OCI-M2 (cell line): ENCODE measurements around the gene ST3GAL3.

Source experiments
- DNase-seq: peaks from one replicate; lab custom pipeline; 2025; ENCODE audit not compliant: unreplicated experiment; lab: John Stamatoyannopoulos, UW

The ST3GAL3 gene

DNA sequence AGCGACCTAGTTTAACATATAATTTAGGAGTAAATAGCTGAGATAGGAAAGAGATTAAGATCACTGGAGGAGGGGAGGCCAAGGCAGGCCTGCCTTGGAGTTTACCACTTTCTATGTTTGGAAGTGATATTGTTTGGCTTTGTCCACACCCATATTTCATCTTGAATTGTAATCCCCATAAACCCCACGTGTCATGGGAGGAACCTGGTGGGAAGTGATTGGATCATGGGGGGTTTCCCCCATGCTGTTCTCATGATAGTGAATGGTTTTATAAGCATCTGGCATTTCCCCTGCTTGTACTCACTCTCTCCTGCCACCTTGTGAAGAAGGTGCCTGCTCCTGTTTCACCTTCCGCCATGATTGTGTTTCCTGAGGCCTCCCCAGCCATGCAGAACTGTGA, 168.0 kb downstream of the ST3GAL3 start:
- DNase-seq: no peak

DNA sequence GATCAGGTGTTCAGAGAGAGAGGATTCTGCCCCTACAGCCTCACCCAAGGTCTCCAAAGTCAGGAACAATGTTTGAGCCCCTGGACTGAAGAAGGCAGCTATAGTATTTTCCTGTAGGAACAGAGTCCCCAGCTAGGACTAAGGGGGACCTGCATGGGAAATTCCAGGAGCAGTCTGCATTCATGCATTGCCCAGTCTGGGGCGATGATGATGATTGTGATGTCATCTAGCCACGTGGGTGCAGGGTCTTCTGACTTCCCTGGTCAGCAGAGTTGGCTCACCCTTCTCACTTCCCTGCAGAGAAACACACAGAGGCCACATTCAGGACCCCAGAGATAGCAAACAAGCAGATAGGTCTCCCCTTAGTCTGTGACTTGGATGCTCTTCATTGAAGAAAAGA, 169.8 kb downstream of the ST3GAL3 start:
- DNase-seq: no peak

DNA sequence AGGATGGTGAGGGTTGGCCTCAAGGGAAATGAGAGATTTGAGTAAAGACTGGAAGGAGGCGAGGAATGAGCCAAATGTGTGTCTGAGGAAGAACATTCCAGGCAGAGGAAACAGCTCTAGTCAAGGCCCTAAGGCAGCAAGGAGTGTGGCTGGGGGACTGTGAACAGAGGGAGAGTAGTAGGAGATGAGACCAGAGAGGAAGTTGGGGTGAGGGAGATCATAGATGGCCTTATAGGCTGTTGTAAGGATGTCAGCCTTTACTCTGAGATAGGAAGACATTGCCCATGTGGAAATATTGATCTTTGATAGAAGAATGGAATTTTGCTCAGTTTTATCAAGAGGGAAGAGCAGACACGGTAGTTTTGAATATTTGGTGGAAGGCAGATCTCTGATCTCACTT, 171.1 kb downstream of the ST3GAL3 start:
- DNase-seq: no peak

DNA sequence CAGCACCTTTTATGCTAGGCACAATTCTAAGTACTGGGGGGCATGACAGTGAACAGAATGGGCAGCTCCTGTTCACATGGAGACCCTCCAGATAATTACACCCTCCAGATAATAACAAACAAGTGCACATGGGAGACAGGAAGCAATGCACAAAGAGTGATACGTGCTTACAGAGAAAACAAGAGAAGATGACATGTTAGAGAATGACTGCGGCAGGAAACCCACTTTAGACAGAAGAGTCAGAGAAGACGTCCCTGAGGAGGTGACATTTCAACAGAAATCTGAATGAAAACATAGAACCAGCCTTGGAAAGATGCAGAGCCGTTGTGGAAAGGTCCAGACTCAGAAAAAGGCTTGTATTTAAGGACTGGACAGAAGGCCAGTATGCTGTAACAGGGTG, 171.5 kb downstream of the ST3GAL3 start:
- DNase-seq: no peak

DNA sequence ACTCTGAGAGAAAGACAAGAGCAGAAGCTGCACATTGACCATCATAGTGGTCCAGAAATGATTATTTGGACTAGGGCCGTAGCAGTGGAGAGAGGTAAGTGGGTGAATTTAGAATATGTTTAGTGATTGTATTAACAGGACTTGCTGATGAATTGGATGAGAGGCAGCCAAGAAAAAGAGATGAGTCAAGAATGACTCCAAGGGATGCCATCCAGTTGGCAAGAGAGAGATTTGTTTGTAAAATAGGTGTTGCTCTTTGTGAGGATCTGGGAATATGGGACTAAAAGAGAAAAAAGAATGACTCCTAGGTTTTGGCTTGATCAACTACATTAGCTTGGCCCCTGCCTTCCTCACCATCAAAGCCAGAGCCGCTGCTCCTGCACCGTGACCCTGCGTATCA, 172.1 kb downstream of the ST3GAL3 start:
- no peak for DNase-seq

DNA sequence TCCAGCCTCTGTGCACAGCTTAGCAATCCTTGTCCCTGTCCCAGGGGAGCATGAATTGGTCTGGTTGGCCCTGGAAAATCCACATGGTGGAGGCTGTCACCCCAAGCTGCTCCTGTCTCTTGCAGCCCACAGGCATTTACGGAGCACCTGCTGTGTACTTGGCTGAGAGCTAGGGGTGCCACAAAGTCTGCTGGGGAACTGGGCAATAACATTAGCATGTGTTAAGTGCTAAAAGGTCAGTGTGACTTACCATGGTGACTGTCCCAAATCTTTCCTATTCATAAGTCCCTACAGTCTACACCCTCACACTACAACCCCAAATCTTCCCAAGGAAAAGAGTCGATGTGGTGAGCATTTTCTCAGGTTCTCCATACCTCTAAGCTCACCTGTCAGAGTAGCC, 172.7 kb downstream of the ST3GAL3 start:
- DNase-seq: no peak

DNA sequence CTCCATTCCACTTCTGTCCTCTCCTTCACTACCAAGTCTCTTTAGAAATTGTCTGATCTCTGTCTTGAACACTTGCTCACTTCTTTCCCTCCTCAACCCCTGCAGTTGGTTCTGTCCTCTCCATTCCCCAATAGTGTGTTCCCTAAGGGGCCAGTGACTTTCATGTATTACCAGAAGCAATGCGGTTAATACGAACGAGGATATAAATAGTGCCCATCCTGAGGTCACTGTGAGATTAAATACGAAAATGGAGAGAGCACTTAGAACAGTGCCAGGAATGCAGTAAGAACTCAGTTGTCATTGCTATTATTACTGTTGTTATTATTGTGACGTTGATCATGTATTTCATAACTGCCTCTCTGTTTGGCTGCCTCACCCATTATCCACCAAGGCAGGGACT, 173.3 kb downstream of the ST3GAL3 start:
- DNase-seq: no peak

DNA sequence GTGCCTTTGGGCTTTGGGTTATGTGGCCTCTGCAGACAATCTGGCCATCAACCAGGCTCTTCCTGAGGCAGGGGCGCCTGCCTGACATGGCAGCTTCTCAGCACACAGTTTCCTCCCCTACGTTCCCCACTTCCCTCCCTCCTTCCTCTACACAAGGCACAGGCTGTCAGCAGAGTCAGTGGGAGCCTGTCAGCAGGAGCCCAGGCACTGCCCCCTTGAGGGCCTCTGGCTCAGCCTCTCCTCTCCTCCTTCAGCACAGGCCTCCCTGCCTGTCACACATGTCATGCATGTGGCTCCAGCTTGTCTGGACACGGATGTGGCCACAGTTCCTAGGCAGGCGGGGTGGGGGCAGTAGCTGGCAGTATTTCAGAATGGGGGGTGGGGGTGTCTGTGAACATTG, 174.1 kb downstream of the ST3GAL3 start:
- DNase-seq: no peak

DNA sequence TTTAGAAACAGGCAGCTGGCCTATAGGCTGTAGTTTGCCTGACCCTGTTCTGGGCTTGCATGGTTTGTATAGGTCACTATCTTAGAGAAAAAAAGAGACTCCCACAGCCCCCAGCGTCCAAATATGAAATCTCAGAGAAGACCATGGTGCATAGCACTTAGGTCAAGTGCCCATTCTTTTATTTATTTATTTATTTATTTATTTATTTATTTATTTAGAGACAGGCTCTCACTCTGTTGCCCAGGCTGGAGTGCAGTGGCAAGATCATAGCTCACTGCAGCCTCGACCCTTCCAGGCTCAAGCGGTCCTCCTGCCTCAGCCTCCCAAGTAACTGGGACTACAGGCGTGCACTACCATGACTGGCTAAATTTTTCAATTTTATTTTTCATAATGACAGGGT, 175.4 kb downstream of the ST3GAL3 start:
- no peak for DNase-seq

DNA sequence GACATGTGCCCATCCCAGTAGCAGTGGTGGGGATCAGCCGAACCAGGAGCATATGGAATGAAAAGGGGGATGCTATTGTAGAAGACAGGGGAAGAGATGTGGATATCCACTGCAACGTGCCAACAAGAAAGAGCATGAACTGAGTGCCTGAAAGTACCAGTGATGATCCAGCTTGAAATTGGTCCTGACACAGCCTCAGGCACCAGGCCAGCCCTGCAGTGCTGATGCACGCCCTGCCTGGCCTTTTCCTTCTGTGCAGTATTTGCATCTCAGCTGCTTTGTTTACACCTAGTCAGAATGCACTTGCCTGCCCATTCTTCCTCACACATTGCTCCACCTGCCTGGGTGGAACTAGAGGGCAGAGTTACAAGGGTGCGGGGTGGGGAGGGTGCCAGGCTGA, 176.0 kb downstream of the ST3GAL3 start:
- DNase-seq: no peak

DNA sequence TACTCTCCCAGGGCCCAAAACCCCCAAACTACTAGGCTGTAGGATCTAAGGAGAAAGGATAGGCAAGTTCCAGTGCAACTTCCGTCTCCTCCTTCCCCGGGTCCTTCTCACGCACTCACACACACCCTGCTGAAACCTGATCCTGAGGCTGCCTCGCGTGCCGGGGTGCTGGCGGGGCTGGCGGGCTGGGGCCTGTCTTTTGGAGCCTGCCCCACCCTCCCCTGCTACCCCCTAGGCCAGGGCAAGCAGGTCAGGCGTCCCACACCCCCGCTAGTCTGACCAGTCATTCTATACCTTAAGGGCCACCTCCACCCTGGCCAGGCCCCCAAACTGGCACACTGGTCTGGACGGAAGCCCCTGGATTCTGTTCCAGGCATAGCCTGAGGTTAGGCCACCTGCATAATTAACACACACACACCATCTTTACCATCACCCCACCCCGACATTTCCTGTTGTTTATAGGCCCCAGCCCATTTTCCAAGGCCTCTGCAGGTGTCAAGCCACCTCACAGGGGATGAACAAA, 178.0 kb downstream of the ST3GAL3 start:
- no peak for DNase-seq

DNA sequence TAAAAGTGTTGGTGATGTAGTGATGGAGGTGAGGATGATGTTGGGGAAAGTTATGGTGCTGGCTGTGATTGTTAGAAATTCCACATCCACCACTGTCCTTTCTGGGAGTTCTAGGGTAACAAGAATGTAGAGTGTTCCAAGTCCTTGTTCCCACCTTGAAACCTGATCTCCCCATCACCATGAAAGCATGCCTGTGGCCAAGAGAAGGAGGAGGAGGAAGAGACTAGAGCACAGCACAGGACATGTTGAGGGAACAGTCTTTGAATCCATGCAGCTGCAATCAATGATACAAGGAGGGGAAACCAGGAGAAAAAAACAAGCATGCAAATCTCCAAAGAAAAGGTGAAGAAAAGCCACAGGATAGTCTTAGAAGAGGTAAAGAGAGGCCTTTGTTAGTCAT, 180.4 kb downstream of the ST3GAL3 start:
- DNase-seq: no peak

DNA sequence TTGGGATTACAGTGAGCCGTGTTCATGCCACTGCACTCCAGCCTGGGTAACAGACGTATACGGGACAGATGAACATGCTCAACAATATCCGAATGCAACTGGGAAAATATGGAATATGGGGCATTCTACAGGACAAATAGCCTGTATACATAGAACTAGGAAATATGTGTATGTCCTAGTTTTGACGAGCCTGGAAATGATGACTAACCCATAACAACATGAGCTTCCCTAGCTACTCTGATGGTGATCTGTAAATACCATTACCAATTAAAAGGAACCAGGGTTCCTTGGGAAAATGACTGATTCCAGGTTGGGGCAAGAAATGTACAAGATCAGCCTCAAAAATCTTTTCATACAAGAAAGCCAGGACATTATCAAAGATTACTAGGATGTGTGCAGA, 183.5 kb downstream of the ST3GAL3 start:
- no peak for DNase-seq

DNA sequence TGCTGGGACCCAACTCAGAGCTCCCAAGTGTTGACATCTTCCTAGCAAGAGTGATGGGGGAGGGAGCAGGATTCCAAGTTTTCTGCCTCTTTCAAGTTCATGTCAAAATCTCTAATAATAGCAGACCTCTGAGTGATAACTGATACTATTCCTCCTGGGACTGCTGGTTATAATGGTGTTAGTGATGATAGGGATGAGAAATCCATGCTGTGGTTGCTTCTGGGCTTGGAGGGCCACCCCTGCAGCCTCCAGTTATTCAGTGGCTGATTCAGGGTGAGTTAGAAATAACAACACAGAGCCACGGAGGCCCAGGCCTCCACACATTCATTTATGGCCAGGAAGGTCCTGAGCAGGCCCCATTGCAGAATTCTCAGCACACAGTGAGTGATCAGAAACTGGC, 185.7 kb downstream of the ST3GAL3 start:
- DNase-seq: no peak

DNA sequence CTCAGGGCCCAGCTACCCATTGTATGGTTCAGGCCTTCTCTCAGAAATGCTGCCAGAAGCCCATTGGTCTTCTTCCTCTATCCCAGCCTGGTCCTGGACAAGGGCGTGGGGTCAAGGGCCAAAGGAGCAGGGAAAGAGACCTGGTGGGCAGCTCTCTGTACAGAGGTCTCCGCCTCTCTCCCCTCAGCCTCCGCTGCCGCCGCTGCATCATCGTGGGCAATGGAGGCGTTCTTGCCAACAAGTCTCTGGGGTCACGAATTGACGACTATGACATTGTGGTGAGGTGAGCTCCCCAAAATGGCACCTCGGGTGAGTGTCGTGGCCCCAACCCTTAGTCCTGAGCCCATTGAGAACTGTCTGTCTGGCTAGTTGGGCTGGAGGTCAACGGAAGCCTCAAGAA, 191.6 kb downstream of the ST3GAL3 start:
- no peak for DNase-seq

DNA sequence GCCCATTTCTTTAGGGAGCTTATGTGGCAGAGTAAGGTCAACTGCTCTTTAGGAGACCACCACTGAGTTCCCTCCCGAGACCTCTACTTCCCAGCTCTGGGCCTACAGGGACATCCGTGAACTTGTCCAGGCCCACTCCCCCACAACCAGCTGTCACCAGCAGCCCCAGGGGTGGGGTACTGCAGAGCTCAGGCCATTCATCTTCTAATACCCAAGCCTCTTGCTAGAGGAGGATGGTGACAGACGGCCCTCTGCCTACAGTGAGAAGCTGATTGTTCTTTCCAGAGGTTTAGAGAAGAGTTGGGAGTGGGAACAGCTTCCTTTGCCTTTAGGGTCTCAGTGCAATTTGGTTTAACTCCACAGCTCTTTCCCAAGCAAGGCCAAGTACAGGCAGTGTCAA, 193.1 kb downstream of the ST3GAL3 start:
- DNase-seq: no peak

DNA sequence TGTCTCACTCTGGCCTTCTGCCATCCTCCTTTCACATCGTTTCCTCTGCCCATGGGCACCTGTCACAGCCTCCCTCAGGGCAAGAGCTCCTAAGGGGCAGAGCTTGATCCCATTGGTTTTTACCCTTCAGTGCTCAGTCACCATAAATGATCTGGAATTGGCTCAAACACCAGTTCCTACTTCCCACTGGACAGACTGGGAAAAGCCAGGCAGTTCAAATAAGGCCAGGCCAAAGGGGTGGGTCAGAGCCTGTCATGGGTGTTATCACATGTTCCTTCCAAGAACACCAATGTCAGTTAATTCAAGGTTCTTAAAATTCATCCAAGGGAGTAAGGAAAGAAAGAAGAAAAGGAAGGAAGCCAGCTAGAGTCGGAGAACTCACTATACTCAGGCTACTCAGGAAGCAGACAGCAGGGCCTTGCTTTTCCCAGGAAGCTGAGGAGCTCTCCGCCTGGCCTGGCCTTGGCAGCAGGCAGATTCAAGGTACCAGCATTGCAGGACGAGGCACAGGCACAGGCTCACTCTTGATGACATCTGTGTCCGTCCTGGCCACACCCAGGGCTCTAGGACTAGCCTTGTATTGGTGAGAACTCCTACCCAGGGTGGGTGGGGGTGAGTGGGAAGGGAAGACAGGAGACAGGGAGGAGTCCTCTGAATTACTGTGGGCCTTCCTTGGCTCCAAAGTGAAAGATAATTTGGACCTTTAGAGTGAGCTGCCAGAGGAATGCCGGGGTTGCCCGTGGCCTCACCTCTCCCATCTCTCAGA, 194.0 kb downstream of the ST3GAL3 start:
- DNase-seq: no peak

DNA sequence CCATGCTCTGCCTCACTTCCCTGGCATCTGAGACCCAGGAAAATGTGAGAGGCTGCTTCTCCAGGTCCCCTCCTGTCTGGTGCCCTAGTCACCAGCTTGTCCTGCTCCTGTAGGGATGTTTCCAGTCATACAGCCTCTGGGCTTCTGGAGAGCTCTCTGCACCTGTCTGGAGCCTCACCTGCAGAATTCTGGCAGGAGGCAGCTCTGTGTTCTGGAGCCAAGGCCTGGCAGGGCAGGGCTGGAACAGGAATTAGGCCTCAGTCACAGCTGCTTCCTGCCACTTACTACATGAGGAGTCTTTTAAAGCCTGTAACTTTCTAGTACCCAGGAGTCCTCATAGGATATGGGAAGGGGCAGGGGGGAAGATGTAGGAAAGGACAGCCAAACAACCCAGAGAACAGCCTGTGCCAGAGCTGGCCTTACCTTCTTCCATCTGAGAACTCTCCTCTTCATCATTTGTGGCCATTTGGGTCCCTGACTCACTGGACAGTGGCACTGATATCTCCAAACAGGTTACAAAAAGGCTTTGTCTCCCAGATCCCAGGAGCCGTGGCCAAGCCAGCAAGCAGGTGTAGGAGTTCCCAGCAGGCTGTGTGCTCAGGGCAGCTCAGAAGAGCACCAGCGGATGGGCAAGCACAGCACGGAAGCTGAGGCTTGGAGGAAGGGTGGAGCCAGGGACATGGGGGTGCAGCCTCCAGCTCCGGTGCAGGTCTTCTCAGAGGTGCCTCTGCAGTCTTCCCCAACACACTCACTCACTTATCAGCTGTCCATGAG, 194.9 kb downstream of the ST3GAL3 start:
- no peak for DNase-seq

DNA sequence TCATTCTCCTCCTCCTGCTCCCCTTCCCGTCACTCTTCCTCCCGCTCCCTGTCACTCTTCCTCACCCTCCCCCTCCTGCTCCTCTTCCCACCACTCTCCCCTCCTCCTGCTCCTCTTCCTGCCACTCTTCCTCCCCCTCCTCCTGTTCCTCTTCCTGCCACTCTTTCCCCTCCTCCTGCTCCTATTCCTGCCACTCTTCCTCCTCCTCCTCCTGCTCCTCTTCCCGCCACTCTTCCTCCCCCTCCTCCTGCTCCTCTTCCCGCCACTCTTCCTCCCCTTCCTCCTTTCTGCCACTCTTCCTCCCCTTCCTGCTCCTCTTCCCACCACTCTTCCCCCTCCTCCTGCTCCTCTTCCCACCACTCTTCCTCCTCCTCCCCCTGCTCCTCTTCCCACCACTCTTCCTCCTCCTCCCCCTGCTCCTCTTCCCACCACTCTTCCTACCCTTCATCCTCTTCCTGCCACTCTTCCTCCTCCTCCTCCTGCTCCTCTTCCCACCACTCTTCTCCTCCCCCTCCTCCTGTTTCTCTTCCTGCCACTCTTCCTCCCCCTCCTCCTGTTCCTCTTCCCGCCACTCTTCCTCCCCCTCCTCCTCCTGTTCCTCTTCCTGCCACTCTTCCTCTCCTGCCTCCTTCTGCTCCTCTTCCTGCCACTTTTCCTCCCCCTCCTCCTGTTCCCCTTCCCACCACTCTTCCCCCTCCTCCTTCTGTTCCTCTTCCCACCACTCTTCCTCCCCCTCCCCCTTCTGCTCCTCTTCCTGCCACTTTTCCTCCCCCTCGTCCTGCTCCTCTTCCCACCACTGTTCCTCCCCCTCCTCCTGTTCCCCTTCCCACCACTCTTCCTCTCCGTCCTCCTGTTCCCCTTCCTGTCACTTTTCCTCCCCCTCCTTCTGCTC, 197.6 kb downstream of the ST3GAL3 start:
- DNase-seq: no peak

DNA sequence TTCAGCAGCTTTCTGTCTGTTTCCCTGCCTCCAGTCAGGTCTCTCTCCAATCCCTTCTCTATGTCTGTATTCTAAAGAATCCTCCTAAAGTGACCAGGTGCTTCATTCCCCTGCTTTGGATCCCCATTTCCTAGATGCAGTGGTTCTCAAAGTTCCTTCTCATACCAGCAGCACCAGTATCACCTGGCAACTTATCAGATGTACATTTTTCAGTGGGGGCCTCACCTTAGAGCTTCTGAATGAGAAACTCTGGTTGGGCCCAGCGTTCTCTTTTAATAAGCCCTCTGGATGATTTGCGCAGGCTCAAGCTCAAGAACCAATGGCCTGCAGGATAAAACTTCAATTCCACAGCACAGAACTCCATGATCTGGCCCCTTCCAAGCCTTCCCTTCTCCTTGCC, 200.9 kb downstream of the ST3GAL3 start:
- no peak for DNase-seq

DNA sequence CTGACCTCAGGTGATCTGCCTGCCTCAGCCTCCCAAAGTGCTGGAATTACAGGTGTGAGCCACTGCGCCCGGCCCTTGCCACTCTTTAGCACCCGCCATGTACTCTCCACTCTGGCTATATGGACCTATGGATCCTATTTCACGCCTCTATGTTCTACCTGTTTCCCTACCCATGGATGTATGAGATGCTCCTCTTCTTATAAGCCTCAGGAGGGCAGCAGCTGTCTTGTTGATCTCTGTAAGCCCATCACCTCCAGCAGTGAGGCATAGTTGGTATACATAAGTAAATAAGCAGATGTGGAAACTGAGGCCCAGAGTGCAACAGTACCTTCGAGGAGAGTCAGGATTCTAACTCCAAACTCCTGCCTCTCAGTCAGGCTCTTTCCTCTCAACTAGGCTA, 201.5 kb downstream of the ST3GAL3 start:
- no peak for DNase-seq
